Endodermal cell (in vitro differentiated cells): Measurements from ENCODE around the gene FAM181A. TPM values are rescaled to one million over a fixed set of nuclear protein-coding genes. Genes with fewer than 3 reads are reported as not detected.

Source experiments
- DNase-seq: peaks from one replicate; pipeline ENCODE4 v3.0.0-alpha.2; 2017
- H3K27ac ChIP-seq: 2 replicates; pipeline ENCODE4 v1.5.1; 2013; ENCODE audit warnings: mild to moderate bottlenecking, low read depth, low read length, moderate library complexity
- H3K27me3 ChIP-seq: 2 replicates; pipeline ENCODE4 v1.6.1; 2013; ENCODE audit warnings: mild to moderate bottlenecking, low read length, moderate library complexity; ENCODE audit not compliant: insufficient read depth, control insufficient read depth, poor library complexity, severe bottlenecking
- H3K36me3 ChIP-seq: 2 replicates; pipeline ENCODE4 v1.7.0; 2013; ENCODE audit warnings: mild to moderate bottlenecking, low read length, moderate library complexity; ENCODE audit not compliant: control insufficient read depth, insufficient read depth
- H3K4me1 ChIP-seq: one replicate; pipeline ENCODE4 v1.7.0; 2013; ENCODE audit warnings: low read length; ENCODE audit not compliant: control insufficient read depth, insufficient read depth
- H3K4me3 ChIP-seq: 2 replicates; pipeline ENCODE4 v1.5.1; 2013; ENCODE audit warnings: mild to moderate bottlenecking, low read length, moderate library complexity
- H3K9ac ChIP-seq: 2 replicates; pipeline ENCODE4 v1.6.1; 2013; ENCODE audit warnings: mild to moderate bottlenecking, low read length, moderate library complexity; ENCODE audit not compliant: poor library complexity, severe bottlenecking; ENCODE audit errors: extremely low read depth
- H3K9me3 ChIP-seq: 2 replicates; pipeline ENCODE4 v1.6.1; 2013; ENCODE audit warnings: mild to moderate bottlenecking, low read length, moderate library complexity; ENCODE audit not compliant: control insufficient read depth
- H3K27ac Mint-ChIP-seq: 2 replicates; pipeline ENCODE4 v1.8.0; 2020; ENCODE audit warnings: mixed read lengths
- H3K27me3 Mint-ChIP-seq: 2 replicates; pipeline ENCODE4 v1.8.0; 2021; ENCODE audit warnings: mild to moderate bottlenecking, mixed read lengths; ENCODE audit not compliant: insufficient read depth
- H3K36me3 Mint-ChIP-seq: 2 replicates; pipeline ENCODE4 v1.8.0; 2020; ENCODE audit warnings: low read depth, mixed read lengths
- H3K4me1 Mint-ChIP-seq: 2 replicates; pipeline ENCODE4 v1.8.0; 2020; ENCODE audit warnings: mixed read lengths
- H3K4me3 Mint-ChIP-seq: 2 replicates; pipeline ENCODE4 v1.8.0; 2020; ENCODE audit warnings: mild to moderate bottlenecking, moderate library complexity, mixed read lengths
- H3K9me3 Mint-ChIP-seq: 2 replicates; pipeline ENCODE4 v1.8.0; 2020; ENCODE audit warnings: mild to moderate bottlenecking, mixed read lengths
- CTCF ChIP-seq: fragments of 200-600 bp; sonication (generic); conservative IDR thresholded peaks from 2 replicates; pipeline ENCODE4 v1.5.0; 2021; ENCODE audit warnings: antibody characterized with exemption, mild to moderate bottlenecking
- WGBS, 2 experiments: methylation state at CpG; one replicate each; pipeline versions ENCODE4 v1.1.5 to v1.1.7; 2013; ENCODE audit warnings: missing lambda C conversion rate in 2 of 2, mixed read lengths in 1 of 2; ENCODE audit not compliant: insufficient coverage in 1 of 2, insufficient read length in 1 of 2; 5-methylcytosine and 5-hydroxymethylcytosine counted together
- total RNA-seq, 2 donors: library from RNA; stranded (reverse); fragmentation: NEBNext Ultra II Directional in 1 of 2; extraction: Animal tissue kit (Norgen Biotek cat#: 25700) in 1 of 2; gene quantifications; 2 replicates in 1 of 2; 3 replicates in 1 of 2; pipeline ENCODE4 v1.2.1, GENCODE V29; 2021

Gene FAM181A
- total RNA-seq, 2 donors from 2014 or later, result not detected

- H3K27ac ChIP-seq, result no peak overlapping the region
- H3K4me3 Mint-ChIP-seq, result no peak overlapping the region
- no peak for DNase-seq
- H3K4me3 ChIP-seq, result no peak overlapping the region
- WGBS, 2 experiments, result 74 to 84% methylated on average over 6 to 7 of the region's 7 CpGs
- H3K36me3 ChIP-seq, result no peaks in the 10 kb centered on the region
- peaks cover 14% of the 10 kb centered on the region for H3K4me1 Mint-ChIP-seq
- peaks cover 7% of the 10 kb centered on the region for H3K9me3 Mint-ChIP-seq
- peaks cover 6% of the 10 kb centered on the region for H3K27me3 Mint-ChIP-seq
- H3K9me3 ChIP-seq, result no peaks in the 10 kb centered on the region
- H3K27ac Mint-ChIP-seq, result no peak overlapping the region
- no peaks in the 10 kb centered on the region for H3K27me3 ChIP-seq
- H3K36me3 Mint-ChIP-seq, result no peaks in the 10 kb centered on the region
- H3K9ac ChIP-seq, result no peak overlapping the region
- TF ChIP-seq CTCF, result no peak
- no peaks in the 10 kb centered on the region for H3K4me1 ChIP-seq
Measured at GRCh38 chr14:93879362-93879983, 47.7 kb upstream of the FAM181A start.

- Mint-ChIP-seq H3K36me3 (no peaks in the 10 kb centered on the region), H3K27ac (no peak overlapping the region), H3K4me3 (no peak overlapping the region), H3K9me3 (peaks cover 7% of the 10 kb centered on the region), H3K27me3 (peaks cover 6% of the 10 kb centered on the region), H3K4me1 (peaks cover 14% of the 10 kb centered on the region)
- Histone ChIP-seq H3K9ac (no peak overlapping the region), H3K27ac (no peak overlapping the region), H3K27me3 (no peaks in the 10 kb centered on the region), H3K4me1 (no peaks in the 10 kb centered on the region), H3K36me3 (no peaks in the 10 kb centered on the region), H3K4me3 (no peak overlapping the region), H3K9me3 (no peaks in the 10 kb centered on the region)
- 60 to 71% methylated on average over 10 to 11 of the region's 11 CpGs for WGBS, 2 experiments
- DNase-seq, result no peak
- no peak for TF ChIP-seq CTCF
Measured at GRCh38 chr14:93880021-93880820, 46.9 kb upstream of the FAM181A start.

GRCh38 chr14:93884950-93885349, 42.2 kb upstream of the FAM181A start:
- H3K36me3 ChIP-seq, result no peaks in the 10 kb centered on the region
- no peak overlapping the region for H3K27ac ChIP-seq
- no peaks in the 10 kb centered on the region for H3K4me1 ChIP-seq
- DNase-seq, result no peak
- Mint-ChIP-seq H3K9me3 (peaks cover 8% of the 10 kb centered on the region), H3K4me1 (peaks cover 5% of the 10 kb centered on the region), H3K4me3 (no peak overlapping the region), H3K27ac (no peak overlapping the region), H3K36me3 (no peaks in the 10 kb centered on the region), H3K27me3 (peaks cover 9% of the 10 kb centered on the region)
- WGBS, 2 experiments, result 86 to 87% methylated on average over 1 of the region's 1 CpG
- H3K4me3 ChIP-seq, result no peak overlapping the region
- TF ChIP-seq CTCF, result no peak
- H3K9me3 ChIP-seq, result no peaks in the 10 kb centered on the region
- no peaks in the 10 kb centered on the region for H3K27me3 ChIP-seq
- no peak overlapping the region for H3K9ac ChIP-seq
